CD4-positive, alpha-beta T cell treated with Interleukin-2 at 100 ng/mL for 4 hours (primary cell): ENCODE measurements around the gene FHL1.
A peak's percentile ranks its signal among the peaks of the same experiment; 100 is the strongest.

ENCODE experiments used
- DNase-seq: peaks from one replicate; pipeline ENCODE4 v3.0.0-alpha.2; 2020; ENCODE audit warnings: low spot score

Gene FHL1

DNA sequence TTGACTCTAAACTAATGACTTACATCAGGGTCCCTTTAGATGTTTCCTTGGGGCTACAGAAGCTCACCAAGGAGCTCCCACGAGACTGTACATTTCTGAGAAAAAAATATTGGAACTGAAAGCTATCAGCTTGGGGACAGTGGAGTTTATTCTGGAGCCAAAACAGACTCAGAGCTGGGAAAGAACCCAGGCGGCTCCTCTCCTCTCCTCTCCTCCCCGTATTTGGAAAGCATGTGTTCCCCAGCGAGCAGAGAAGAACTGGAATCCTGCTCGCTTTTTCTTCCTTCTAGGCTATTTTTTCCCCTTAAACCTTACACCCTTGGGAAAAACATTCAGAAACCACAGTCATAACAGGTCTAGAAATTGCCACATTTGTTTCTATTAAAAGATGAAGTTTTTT, 108.2 kb downstream of the FHL1 start:
- DNase-seq, result no peak

DNA sequence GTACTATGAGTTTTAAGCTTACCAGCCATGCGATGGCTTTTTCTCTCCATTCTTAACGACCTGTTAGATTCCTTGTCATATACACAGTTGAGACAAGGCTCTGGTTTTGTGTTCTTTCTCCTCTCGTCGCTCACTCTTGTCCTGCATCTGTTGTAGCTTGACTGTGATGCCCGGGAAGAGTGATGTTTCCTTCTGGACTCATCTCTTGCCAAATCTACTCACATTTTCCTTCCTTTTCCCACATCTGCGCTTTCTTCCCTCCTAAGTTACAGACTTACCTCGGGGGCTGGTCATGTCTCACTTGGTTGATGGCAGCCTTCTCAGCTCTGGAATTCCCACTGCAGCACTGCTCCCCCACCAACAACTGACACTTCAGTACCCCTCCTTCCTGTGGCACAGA, 108.7 kb downstream of the FHL1 start:
- DNase-seq, result no peak

DNA sequence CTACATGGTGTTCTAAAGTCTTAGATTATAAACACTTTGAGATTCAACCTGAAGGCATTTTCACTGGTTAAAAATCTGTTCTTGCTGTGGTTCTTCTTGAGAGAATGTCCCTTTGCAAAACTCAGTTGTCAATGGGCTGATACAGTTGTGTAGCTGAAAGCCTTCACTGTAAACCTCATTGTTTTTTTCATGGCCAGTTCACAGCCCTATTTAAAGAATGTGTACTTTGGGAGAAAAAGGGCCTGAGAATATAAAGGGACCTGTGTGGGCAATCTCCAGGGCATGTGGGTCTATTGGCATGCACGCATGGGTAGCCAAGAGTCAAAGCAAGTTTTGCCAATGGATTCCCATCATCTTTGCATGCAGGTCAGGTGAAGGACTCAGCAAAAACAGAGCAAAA, 111.6 kb downstream of the FHL1 start:
- DNase-seq, result no peak

DNA sequence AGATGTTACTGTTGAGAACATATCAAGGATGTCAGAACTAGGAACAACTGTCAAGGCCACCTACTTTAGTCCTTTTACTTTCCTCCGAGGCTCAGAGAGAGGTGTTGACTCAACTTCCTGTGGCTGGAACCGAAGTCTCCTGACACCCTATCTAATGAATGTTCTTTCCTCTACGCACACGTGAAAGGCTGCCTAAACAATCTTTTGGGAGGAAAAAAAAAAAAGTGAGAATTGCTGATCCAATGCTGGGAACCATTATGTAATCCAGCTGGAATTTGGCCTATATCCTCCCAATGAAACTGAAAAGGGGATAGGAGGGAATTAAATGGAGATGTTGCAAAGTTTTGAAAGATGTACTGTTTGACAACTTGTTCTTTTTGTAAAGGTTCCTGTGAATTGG, 112.2 kb downstream of the FHL1 start:
- peak; percentile 27 for DNase-seq

DNA sequence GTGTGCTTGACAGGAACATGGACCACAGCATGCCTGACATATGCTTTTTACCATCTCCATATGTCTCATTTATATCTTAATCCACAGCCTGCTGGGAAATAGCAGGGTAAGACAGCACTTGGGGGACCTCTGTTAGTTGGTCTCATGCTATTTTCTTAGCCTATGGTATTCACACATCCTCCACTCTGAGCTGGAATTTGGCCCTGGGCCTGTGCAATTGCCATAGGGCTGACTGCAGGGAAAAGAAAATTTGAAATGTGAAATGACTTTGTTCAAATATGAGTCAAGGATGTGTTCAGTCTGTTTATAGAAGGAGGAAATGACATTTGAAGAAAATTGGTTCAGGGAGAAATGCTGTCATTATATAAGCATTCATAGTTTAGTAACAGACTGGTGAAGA, 113.4 kb downstream of the FHL1 start:
- no peak for DNase-seq
